Activated CD4-positive, alpha-beta T cell treated with anti-CD3 and anti-CD28 coated beads, Interleukin-2, amount 50 U/mL, for 24 hours (primary cell): ENCODE results near the gene NTM.

ENCODE experiments used
- DNase-seq, 2 donors: peaks; one replicate each; pipeline ENCODE4 v3.0.0-alpha.2; 2020; ENCODE audit warnings: low read depth in 1 of 2, low spot score in 1 of 2

Gene NTM

DNA sequence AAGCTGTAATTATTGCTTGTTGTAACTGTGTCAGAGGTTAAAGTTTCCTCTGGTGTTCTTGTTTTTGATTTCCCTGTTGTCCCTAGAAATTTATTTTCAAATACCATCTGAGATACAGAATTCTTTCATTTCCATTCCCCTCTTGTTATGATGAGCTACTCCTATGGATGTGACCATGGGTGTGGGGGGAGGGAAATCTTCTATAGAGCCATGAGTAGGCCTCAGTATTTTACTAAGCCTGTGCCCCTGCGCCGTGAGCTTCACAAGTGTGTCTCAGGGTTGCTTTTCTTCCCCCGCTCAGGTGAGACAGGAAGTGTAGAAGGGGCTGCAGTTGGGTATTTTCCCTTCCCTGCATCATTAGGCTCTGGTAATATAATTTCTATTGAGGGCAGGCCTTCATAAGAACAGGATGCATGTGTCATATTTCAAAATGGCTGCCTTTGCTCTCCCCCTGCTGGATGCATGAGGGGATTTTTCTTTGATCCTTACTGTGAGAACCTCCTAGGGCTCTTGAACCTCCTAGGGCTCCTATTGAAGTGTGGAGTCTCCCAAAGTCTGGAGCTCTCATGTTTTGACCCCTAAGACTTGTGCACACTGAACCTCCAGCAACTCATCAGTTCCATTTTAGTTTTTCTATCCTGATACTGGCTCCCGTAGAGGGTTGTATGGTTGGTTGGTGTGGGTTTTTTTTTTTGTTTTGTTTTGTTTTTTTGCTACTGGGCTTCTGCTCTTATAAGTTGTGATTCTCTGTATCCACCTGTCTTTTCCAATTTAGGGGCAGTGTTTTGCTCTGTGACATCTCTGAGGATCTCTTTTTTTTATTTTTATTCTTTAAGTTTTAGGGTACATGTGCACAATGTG lies 658.2 kb downstream of the NTM start:
- DNase-seq = no peak

DNA sequence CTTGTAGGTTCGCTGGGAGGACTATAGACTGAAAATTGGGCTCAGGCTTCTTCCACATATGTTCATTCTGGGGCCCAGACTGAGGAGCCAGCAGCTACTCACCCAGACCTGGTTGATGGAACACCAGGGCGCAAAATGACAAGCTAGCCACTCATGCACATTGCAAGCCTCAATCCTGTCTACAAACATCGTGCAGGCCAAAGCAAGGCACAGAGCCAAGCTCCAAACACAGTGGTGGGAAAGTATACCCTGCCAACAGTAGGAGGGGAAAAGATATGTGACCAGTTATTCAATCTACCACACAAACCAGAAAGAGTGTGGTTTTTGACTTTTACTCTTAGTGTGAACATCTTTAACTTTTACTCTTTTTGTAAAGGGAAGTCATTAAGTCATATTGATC lies 660.5 kb downstream of the NTM start:
- DNase-seq = no peak

DNA sequence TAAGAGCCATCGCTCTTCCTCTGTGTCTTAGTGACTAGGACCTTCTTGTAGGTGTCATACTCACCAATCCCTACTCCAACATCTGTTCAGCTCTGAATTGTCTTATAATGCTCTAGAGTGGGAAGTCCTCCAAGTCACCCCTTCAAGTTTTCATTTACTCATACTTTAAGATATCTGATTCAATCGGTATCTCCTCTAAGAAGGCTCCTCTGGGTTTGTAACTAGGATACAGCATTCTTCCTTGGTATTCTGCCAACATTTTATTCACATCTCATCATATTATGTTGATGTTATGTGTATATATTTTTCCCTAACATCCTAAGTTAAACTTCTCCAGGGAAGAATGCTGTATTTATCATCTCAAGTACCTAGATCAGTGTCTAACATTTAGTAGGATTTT lies 662.1 kb downstream of the NTM start:
- no peak for DNase-seq

DNA sequence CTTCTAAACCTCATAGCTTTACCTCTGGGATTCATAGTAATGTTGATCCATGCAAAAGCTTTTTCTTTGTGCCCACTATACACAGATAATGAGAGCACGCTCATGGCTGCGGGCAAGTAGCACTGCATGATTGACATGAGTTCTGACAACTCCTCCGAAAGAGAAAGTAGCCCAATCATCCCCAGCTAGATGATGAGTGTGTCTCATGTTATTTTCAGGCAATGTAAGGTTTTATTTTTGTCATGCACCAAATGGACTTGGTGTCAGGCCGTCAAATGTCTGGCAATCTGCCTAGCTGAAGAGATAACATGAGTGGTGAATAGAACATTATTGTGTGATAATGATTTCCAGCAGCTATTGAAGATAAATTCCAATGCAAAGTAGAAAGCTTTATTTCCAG lies 662.6 kb downstream of the NTM start:
- DNase-seq = no peak

DNA sequence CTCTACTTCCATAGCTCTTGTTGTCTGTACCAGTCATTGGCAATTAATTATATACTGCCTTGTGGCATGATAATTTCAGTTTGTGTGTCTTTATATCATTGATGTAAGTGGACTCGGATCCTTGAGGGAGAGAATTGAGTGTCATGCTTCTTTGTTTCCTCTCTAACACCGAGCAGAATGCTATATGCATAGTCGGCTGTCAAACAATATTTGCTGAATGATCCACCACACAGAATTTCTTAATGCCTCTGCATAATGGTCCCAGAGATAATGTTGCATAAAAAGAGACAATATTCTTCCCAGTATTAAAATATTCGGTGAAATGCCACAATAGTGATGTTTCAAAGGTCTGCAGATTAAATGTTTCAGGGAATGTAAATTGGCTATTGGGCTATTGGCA lies 664.8 kb downstream of the NTM start:
- DNase-seq = no peak

DNA sequence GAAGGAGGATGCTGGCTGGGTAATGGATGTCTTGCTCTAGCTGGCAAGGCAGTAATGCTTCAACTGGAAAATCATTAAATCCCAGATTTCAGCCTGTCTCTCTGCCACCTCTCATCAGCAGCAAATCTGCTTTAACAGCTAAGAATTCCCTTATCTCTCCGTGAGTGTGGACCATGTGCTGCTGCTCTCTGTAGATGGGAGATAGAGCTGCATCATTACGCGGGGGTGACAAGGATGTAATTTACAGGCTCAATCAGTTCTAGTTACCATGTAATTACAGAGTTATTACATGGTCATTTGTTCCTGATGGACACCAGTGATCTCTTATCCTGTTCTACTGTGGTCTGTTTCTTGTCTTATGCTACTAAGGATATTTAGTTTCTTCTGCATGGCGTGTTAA lies 665.4 kb downstream of the NTM start:
- DNase-seq = no peak

DNA sequence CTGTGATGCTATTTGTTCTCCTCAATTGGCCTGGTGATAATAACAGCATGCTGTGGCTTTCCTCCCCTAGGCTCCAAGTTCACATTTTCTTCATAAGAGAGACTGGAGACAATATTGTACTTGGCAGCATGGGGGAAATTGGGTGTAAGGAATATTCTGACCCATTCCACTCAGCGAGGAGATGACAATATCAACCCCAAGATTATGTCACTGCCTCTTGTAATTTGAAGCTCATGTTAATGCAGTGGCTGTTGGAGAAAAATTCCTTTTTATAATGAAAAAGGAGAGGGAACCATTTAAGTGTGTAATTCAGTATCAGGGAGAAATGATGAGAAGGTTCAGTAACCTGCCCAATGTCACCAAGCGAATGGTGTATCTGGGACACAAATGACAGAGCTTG lies 665.8 kb downstream of the NTM start:
- DNase-seq = no peak

DNA sequence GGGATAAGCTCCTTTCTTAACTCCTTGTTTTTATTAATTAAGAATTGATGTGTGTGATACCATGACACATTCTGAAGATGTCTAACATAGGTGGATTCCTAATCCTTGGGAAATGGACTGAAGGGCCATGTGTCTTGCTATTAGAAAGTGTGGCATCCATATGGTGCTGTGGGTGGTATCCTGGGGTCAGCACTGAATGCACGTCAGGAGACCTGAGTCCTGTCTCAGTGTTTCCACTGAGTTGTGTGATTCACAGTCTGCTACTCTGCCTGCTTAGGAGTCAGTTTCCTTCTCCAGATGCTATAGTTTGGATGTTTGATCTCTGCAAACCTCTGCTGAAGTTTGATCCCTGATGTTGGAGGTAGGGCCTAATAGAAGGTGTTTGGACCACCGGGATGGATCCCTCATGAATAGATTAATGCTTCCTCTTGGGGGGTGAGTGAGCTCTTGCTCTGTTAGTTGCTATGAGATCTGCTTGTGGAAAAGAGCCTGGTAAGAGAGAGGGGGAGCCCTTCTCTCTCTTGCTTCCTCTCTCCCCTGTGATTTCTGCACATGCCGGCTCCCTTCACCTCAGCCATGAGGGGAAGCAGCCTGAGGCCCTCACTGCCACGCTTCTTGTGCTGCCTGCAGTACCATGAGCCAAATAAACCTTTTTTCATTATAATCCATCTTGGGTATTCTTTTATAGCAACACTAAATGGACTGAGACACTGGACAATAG lies 666.5 kb downstream of the NTM start:
- no peak for DNase-seq

DNA sequence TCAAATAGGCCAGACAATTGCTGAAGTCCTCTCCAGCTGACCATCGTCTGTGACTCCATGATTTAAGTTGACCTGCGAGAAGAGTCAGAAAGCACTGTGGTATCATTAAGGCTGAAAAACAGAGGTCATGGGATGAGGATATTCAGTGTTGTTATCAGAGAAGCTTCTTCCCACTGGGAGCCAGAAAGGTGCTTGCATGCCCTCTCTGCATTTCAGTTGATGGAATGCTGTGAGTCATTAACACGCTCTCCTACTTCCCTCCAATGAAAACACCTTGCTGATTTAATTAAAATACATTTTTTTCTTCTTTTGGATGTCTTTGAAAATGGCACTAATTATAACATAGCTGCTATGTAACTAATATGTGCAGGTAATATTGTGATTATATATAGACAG lies 667.0 kb downstream of the NTM start:
- DNase-seq = no peak

DNA sequence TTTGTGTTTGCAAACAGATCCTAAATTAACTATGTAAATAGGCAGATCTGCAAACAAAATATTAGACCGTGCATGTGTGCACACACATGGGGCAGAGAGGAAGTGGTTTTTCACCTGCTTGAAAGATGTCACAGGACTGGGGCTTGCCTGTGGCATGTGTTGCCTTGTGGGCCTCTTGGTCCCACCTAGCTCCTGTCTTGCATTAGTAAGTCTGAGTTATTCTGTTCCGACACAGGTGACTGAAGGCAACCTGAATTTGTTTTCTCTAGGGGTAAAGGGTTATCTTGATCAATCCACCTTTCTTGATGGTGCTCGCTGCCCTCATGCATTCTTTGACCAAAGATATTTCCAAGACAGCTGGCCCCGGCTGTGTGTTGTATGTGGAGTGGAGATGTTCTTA lies 667.5 kb downstream of the NTM start:
- DNase-seq = no peak

DNA sequence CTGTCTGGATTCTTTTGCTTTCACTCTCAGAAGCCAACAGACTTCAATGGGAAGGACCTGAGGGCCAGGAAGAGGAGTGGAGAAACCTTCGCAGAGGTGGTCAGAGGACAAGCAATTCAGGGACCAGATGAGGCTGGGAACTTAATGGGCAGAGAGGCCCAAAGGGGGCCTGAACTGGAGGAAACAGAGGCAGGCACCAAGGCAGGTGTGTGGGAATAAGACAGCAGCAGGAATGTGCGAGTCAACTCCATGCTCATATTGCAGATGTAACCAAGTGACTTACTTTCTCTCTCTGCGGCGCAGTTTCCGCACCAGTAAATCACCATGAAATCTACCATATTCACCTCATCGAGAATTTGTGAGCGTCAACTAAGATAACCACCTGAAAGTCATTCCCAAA lies 669.1 kb downstream of the NTM start:
- DNase-seq = no peak

DNA sequence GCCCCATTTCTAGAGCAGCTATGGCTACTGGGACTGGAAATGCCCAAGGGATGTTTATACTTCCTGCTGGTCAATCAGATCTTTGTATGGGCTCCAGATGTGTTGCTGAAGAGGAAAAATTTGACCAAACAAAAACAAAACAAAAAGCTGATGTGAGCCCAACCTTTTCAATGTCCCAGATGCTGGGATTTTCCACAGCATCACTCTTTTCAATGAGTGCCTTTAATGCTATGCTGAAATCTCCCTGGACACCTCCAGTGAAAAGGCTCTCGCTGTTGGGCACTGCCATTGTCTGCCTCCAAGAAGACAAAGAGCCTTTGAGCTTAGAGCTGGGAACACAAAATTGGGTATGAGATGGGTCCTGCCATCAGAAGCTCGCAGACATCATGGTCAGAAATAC lies 671.9 kb downstream of the NTM start:
- no peak for DNase-seq

DNA sequence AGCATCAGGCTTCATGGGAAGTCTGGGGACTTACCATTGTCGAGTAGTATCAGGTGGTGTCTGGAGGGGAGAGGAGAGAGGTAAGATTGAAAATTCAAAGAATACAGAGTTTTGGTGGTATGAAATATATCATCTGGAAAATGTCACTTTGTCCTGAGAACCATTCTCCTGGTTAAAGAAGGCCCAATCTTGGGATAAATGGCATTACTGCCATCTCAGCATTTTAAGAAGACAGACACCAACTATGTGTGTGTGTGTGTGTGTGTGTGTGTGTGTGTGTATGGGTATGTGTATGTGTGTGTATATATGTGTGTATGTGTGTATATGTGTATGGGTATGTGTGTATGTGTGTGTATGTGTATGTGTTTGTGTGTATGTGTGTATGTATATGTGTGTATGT lies 673.3 kb downstream of the NTM start:
- no peak for DNase-seq

DNA sequence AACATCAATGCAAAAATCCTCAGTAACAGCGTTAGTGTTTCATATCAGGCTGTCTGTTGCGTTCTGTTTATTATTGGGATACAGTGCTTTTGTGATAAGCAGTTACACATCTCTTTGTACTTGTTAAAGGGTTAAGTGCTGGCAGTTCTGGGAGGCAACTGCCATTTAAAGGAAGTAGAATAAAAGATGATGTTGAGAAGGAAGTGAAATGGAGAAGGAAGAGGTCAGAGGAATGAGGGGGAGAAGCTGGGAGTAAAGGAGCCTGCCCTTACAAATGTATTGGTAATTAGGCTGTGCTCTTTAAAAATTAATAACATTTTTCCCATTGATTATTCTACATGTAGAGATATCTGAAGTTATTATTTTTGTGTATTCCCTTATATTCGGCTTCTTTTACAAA lies 674.7 kb downstream of the NTM start:
- DNase-seq = no peak

DNA sequence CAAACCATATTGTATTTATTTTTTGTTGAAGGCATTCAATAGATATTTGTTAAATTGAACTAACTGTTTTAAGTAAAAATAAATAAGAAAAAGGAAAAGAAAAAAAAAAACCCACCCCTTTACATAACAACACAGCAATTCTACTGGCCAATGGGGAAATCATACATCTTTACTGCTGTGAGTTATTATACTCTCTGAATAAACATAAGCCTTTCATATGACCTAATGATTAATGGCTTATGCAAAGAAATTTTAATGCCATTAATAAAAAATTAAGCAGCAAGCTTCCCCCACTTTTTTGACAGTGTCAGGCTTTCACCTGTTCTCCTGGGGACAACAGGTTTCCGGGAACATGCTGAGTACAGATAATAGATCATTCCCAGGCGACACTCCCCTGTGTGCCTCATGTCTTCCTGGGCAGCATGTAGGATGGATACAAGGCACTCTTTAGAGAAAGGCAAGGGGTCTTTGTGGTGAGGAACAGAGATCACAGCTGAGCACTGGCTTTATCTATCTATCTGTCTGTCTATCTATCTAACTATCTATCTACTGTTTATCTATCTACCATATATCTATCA lies 676.0 kb downstream of the NTM start:
- DNase-seq = no peak

DNA sequence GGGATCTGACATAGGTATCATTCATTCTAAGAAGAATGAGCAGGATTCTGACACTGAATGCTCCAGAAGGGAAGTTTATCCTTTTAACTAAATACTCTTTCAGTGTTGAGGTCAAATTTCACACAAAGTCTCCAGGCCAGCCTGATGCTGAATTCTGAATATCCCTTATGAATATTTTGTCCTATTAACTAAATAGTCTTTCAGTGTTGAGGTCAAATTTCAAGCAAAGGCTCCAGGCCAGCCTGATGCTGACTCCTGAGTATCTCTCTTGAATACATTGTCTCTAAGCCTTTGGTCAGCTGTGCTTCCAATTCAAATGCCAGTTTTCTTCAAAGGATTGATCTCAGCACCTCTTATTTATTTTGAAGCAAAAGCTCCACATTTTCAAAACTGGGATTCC lies 676.8 kb downstream of the NTM start:
- no peak for DNase-seq

DNA sequence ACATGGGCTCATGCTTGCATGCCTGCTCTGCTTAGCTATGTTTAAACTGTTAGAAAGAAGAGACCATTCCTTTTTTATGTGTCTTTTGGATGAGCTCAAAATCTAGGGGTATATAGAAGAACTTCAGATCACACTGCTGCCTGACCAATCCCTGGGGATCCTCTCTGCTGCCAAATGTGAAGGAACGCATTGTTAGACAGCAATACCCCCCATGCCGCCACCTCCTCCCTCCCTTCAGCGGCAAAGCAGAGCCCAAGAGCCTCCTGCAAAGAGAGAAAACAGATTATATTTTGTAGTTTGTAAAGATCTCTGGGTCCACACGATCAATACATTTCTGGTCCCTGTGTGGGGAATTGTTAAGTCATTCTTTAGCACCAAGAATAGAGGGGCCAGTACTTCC lies 677.6 kb downstream of the NTM start:
- no peak for DNase-seq

DNA sequence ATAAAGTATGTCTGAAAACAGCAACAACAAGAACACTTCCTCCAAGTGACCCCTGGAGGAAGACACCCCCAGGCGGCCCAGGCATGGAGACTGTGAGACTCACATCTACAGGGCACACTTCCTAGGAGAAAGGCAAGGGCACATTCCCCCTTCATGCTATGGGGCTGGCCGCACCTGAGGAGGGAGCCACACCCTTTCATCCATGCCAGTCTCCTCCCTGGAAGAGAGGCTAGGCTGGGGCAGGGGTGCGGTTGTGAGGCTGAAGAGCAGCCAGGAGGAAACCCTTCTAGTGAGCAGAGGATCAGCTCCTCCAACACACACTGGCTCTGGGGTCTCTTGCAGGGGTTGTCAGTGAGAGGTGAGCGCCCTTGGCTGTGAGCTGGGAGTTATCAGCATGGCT lies 678.8 kb downstream of the NTM start:
- DNase-seq = no peak

DNA sequence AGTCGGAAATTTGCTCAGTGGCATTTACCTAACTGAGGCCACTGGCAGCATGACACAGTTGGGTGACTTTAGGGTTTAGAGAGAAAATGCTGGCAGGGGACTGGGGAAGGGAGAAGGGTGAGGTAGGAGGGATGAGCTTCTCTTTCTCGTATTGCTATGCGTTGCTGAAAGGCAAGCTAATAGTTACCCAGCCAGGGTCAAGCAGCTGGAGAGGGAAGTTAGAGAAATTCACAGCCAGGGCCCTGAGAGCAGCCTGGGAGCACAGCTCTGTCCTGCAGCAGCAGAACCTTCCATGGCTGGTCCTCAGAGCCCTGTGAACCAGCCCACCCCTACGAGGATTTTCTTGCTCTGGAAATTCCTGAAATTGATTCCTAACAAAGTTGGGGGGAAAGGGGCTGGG lies 679.6 kb downstream of the NTM start:
- no peak for DNase-seq

DNA sequence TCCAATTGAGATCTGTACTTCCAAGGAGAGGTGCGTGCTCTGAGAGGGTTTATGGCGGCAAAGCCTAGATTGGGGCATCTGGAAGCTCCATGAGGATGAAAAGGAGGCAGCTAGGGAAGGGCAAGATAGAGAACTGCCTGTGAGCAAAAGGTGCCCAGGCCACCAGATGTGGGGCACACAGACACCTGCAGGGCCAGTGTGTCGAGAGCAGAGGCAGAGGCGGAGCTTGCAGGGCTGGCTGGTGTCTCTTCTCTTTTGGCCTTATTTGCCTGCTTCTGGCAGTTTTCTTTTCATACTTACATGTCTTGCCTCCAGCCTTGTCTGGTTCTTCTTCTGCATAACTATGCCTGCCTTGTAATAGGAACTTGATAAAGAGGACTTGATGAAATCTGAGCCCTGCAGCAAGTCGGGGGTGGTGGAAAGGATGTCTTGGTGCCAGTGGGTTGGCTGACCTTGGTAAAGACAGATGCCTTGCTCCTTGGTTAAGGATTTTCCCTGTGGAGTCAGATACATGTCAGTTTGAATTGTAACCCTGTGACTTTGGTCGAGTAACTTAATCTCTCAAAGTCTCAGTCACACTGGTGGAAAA lies 680.3 kb downstream of the NTM start:
- no peak for DNase-seq

DNA sequence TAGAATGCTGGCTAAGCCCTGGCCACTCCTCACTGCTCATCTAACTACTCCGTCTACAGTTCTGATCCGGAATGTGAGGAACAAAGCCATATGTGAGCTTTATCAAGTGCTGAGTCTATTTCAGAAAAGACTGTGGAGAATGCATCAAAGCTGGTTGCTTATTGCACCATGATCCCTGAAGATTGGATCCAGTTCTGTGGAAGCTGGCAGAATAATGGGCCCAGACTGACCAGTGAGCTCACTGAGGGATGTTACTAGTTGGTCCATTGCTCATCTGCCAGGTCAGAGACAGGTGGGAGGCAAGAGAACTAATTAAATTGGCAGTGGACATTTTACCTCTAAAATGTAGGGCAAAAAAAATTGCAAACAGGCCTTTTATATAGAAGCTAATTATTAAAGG lies 681.3 kb downstream of the NTM start:
- DNase-seq = no peak

DNA sequence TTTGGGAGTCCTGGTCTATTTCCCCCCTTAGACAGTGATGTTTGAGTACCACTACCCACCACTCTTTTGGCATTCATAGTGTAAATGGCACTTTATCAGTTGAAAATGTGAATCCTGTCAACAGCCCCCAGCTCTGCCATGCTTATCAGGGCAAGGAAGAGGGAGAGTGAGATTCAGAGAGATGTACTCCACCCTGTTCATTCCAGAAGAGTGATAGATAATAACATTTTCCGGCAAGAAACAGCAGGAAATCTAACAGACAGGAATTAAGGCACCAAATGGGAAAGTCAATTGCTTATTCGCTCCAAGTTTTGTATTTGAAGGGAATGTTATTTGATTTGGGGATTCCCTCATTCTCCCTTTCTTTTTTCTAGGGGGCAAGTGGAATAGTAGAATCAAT lies 681.9 kb downstream of the NTM start:
- DNase-seq = no peak
